Left colon (tissue), 2 donors: ENCODE measurements around the gene RHAG. TPM values are rescaled to one million over a fixed set of nuclear protein-coding genes. Genes with fewer than 3 reads are reported as not detected.
"Not testable (repeated sequence)": the region's sequence is repeated elsewhere in the genome, so short reads cannot be mapped to it uniquely, and the experiment has no call there.

ENCODE experiments used
- ATAC-seq: fragments of 200-7000 bp; cut with Tn5 transposase; one replicate; pipeline ENCODE4 v1.9.1; 2020; ENCODE audit warnings: mild to moderate bottlenecking, moderate library complexity
- DNase-seq, 2 donors: peaks; one replicate each; pipeline ENCODE4 v3.0.0-alpha.2; 2020
- intact Hi-C, 2 donors: fragments of 100-400 bp; cut with DNase I in 1 of 2; cut with micrococcal nuclease in 1 of 2; formaldehyde crosslinking; loops; one replicate each; pipeline versions ENCODE4 v1.11.2 to v1.14.0; 2022; cut with DNase I, micrococcal nuclease
- total RNA-seq, 2 donors: library from RNA; stranded (reverse); fragmentation: NEBNext Ultra II Directional; extraction: Animal tissue kit (Norgen Biotek cat#: 25700); gene quantifications; one replicate each; pipeline ENCODE4 v1.2.1, GENCODE V29; 2021
- donor health status: DM: no; HTN: no; CAD: no.
- donor health status: DM: yes; HTN: yes; CAD: no.

RHAG gene
- total RNA-seq, 2 donors from 2014 or later, result not detected

DNA sequence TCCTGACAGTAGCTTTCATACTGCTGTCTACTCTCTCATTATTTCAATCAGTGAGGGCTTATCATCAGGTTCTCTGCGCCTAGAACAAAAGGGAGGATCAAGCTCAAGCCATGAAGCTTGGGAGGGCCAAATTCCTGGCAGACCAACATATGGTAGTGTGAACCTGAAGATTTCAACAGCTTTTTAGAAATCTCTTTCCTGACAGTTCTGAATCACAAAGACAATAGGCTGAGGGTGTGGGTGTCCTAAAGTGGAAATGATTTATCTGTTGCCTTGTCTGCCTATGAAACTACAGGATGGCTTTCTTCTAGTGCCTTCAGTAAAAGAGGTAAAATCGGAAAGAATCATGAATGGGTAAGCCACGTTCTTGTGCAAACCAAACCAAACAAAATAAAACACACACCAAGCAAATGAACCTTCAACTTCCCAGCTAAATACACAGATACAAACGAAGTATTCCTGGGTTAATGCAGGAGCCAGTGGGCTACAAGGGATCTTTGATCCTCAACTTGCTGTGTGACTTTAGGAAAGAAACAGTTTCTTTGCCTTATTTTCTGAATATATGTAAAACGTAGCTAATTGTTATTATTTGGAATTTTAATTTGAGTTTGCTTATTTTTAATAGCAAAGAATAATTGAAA, 2.7 kb upstream of the RHAG start:
- ATAC-seq (no peak), DNase-seq (no peak)
- intact Hi-C loops, result no loop called here

DNA sequence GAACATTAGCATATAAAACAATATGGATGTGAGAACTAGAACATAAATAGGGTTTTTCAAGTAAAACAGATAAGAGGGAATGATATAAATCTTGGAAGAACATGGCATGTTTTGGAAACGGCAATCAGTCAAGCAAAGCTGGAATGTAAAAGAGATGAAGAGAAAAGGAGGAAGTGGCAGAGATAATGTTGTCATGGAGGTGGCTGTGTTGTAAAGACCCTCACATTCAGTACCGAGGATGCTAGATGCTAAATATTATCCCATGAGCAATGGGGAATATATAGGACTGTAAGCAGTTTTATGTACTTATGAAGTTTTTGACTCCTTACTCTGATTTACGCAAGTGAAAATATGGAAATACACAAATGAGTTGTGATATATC, 702 bp upstream of the RHAG start:
- ATAC-seq, result no peak
- no peak for DNase-seq
- intact Hi-C loops, result no loop called here

DNA sequence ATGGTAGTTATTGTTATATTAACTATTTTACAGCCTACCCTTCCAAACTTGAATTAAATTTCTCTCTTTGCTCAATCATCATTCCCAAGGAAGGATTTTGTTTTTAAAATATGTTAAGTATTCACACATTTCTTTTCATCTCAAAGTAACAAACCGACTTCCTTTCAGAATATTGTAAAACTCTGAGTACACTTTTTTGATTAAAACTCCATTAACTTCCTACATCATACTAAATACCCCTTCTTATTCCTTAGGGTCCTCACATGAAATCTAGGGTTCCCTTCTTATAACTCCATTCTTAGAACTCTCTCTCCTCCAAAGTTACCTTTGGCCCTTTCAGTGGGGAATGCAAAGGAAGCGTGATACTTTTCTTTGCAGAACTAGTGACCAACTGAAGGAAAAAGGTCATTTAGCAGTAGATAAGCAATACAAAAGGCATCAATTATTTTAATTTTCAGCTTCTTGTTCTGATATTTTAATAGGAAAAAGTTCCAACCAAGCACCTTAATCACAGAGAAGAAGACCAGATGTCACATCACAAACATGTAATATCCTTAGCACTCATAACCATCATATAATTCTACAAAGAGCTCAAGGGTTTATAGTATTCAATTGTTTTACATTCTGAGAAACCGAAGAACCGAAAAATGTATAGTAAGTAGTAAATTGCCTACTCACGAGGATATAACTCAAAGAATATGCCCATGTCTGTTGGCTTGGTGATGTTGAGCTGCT, 494 bp downstream of the RHAG start:
- no peak for ATAC-seq
- no peak for DNase-seq
- intact Hi-C loops, result no loop called here

DNA sequence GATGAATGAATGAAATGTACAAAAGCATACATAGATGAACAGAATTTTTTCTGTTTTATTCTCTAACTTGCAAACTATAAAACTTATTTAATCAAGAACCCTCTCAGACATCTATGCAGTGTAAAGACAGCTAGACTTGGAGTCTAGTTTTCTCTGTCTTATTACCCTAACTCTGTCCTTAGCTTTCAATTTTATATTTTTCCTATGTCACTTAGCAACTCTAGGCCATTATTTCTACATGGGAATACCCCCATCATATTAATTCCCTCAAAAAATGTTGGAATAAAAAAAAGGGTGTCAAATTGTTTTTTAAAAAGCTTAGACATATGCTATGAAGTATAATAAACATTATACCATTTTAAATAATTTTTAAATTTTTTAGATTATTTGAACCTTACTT, 1.2 kb downstream of the RHAG start:
- no peak for ATAC-seq
- intact Hi-C loops, result no loop called here
- DNase-seq, result no peak

DNA sequence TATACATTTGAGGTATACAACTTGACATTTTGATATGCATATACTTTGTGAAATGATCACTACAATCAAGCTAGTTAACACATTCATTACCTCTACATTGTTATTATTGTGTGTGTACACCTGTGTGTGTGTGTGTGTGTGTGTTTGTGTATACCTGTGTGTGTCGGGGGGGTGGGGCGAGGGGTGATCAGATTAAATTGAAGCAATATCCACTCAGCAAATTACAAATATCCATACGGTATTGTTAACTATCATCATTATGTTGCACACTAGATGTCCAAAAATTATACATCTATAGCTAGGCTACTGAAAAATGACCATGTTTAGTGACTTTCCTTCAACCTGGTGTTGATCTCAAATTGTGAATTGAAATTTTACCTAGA, 1.8 kb downstream of the RHAG start:
- DNase-seq, result no peak
- no peak for ATAC-seq
- intact Hi-C loops, result no loop called here

DNA sequence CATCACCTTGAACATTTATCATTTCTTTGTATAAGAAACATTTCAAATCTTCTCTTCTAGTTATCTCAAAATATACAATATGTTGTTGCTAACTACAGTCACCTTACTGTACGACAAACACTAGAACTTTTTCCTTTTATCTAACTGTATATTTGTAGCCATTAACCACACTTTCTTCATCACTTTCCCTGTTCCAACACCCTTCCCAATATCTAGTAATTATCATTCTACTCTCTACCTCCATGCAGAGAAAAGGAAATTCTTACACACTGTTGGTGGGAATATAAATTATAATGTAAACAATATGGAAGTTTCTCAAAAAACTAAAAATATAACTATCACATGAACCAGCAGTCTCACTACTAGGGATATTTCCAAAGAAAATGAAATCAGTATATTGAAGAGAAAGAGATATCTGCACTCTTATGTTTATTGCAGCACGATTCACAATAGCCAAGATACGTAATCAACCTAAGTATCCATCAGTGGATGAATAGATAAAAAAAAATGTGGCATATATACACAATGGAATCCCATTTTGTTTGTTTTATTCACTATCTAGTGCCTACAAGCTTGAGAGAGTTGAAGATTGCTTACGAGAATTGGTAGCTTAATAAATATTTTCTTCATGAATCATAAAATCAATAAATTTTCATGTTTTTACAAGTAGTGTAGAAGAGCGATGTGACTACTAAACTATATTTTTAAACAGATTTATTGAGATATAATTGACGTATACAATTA, 2.4 kb downstream of the RHAG start:
- ATAC-seq, result no peak
- DNase-seq, result no peak
- intact Hi-C loops, result no loop called here

DNA sequence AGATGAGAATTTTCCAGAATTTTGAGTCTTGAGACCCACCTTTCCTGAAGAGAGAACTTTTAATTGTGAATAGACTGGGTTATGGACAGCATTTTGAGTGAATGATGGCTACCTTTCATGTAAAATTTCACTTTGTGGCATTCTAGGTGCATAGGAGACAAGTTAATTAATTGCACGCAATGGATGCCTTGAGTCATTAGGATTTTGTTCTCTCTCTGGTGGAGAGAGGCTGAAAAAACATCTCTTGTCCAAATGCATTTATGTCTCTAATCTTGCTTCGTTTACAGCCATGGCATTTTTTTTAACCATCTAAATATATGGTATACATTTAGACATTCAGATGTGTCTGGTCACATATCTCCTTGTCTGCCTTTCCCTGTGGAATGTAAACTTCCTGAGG, 3.1 kb downstream of the RHAG start:
- intact Hi-C loops, result no loop called here

DNA sequence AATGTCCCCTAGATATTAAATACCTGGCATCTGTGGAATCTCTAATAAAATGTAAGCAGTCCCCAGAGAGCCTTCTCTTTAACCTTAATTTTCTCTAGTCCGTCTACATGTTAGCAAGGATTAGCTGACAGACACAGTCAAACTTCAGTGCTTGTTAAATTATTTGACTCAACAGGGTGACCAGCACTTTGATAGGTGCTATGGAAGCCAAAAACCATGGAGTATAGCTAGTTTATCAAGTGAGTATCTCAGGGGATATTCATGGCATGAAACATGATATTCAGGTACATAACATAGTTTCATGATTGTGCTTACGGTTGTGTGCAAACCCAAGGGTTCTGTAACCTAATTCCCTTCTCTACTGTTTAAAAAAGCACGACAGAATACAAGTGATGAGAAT, 3.9 kb downstream of the RHAG start:
- intact Hi-C loops, result no loop called here
- ATAC-seq (no peak), DNase-seq (no peak)

More for the DNA sequence above, 3.1 kb downstream of the RHAG start:
- DNase-seq (no peak), ATAC-seq (no peak)

DNA sequence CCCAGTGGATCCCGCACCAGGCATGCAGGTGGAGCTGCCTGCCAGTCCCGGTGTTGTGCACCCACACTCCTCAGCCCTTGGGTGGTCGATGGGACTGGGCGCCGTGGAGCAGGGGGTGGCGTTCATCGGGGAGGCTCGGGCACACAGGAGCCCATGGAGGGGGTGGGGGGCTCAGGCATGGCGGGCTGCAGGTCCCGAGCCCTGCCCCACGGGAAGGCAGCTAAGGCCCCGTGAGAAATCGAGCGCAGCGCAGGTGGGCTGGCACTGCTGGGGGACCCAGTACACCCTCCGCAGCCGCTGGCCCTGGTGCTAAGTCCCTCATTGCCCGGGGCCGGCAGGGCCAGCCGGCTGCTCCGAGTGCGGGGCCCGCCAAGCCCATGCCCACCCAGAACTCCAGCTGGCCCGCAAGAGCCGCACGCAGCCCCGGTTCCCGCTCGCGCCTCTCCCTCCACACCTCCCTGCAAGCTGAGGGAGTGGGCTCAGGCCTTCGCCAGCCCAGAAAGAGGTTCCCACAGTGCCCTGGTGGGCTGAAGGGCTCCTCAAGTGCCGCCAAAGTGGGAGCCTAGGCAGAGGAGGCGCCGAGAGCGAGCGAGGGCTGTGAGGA, 7.1 kb downstream of the RHAG start:
- intact Hi-C loops, DNase-seq, ATAC-seq: not testable (repeated sequence)

DNA sequence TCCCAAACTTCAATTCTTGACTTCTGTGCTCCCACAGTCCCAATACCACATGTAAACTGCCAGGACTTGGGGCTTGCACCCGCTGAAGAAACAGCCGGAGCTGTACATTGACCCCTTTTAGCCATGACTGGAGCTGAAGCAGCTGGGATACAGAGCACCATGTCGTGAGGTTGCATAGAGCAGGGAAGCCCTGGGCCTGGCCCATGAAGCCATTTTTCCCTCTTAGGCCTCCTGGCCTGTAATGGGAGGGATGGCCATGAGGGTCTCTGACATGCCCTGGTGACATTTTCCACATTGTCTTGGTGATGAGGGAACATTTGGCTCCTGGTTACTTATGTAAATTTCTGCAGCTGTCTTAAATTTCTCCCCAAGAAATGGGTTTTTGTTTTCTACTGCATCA, 9.8 kb downstream of the RHAG start:
- intact Hi-C loops, result no loop called here
- ATAC-seq (no peak), DNase-seq (no peak)

DNA sequence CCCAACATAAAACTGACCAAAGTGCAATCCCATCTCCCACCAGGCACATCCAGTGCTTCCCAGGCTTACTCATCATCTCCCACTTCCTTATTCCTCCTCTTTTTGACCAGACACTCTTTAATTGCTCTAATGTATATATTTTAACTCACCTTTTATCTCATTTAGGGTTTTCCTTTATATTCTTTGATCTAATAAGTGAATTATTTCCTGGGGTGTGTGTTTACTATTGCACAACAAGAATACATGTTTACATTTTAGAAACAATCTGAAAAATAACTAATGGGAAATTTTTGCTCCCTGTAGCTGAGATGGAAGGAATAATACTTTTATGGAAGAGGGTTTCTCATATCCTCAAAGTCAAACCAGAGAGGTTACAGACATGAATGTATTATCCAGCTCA, 18.4 kb downstream of the RHAG start:
- no peak for ATAC-seq
- no peak for DNase-seq
- intact Hi-C loops, result no loop called here

DNA sequence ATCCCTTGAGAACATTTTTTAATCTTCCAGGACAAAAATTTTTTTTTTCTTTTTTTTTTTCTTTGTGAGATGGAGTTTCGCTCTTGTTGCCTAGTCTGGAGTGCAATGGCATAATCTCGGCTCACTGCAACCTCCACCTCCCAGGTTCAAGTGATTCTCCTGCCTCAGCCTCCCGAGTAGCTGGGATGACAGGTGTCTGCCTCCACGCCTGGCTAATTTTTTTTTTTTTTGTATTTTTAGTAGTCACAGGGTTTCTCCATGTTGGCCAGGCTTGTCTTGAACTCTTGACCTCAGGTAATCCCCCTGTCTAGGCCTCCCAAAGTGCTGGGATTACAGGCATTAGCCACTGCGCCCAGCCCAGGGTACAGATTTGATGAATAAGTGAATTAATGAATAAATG, 22.5 kb downstream of the RHAG start:
- ATAC-seq, intact Hi-C loops: not testable (repeated sequence)

DNA sequence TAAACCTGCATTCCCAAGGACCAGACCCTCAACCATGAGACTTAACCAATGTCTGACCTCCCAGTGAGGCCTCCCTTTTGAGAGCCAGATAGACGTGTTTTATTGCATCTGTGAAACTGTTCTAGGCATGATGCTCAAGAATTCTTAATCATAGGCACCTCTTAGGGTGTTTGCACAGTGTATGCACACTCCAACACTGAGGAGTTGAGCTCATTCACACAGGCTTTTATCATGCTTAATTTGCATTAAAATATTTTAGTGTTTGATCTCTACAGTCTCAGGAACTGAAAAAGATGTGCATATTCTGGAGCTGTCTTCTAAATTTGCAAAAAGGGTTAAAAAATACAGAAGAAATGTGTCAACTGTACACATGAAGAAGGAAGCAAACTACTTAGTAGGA, 27.4 kb downstream of the RHAG start:
- ATAC-seq (no peak), DNase-seq (no peak)
- intact Hi-C loops, result loop anchor here in 1 of 2 donors (5.0 kb wide), 1 partner anchor 77 kb away; no protein-coding TSS in a partner anchor

More for the DNA sequence above, 22.5 kb downstream of the RHAG start:
- DNase-seq, result not testable (repeated sequence)

DNA sequence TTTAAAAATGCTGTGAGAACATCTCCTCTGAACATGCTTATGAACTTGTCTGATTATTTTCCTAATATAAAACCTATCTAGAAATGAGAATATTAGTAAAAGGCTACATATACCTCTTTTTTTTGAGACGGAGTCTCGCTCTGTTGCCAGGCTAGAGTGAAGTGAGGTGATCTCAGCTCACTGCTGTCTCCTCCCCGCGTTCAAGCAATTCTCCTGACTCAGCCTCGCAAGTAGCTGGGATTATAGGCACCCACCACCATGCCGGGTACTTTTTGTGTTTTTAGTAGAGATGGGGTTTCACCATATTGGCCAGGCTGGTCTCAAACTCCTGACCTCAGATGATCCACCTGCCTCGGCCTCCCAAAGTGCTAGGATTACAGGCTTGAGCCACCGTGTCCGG, 28.4 kb downstream of the RHAG start:
- intact Hi-C loops, result loop anchor here in 1 of 2 donors (5.0 kb wide), 1 partner anchor 76 kb away; no protein-coding TSS in a partner anchor
- ATAC-seq, DNase-seq: not testable (repeated sequence)

DNA sequence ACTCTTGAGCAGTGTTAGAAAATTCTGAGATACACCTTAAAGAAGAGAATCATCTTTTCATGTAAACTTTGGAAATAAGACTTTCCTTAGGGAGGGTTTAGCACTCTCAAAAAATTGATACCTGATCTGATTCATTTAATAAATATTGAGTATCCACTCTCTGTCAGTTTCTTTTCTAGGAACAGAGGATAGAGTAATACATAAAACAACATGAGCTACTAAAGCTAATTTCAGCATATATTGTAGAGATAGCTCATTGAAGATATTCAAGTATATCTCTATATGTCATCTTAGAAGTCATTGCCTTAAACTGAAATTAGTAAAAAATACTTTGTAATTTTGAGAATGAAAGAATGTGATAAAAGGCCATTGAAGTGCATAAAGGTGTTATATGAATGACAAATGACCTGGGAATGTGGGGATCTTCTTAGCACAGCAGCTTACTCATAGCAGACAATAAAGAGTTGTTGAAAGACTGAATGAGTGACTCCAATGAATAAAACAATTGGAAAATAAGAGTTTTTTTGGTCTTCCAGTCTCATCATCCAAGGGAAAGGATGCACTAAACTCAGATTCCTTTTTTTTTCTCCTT, 29.2 kb downstream of the RHAG start:
- intact Hi-C loops, result loop anchor here in 1 of 2 donors (5.0 kb wide), 1 partner anchor 75 kb away; no protein-coding TSS in a partner anchor
- DNase-seq (no peak), ATAC-seq (no peak)

DNA sequence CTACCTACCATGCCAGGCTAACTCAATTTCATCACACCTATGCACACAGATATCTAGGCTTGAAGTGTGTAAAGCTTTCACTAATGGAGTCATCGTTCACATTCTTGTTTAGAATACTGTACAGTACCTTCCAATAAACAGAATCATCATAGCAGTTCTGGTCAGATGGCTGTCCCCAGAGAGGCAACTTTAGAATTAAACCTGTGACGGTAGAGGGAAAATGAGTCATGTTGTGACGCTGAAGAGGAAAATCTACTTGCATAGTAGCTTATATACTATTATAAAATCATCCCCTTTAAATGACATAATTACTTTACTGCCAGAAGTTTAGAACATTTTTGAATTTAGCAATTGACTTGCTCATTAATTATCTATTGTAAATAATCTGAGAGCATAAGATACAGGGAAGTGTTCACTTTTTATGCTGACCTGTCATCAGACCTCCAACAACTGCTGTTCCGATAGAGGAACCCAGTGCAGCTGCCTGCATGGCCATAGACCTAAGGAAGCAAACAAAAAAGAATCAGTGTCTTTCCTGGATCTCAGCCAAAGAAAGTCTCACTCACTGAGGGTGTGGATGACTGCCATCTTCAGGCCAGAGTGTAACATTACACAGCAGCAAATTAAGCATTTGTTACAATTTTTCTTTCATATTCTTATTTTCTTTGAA, 29.8 kb downstream of the RHAG start:
- intact Hi-C loops, result loop anchor here in 1 of 2 donors (5.0 kb wide), 1 partner anchor 75 kb away; no protein-coding TSS in a partner anchor
- DNase-seq (peak in 1 of 2 donors; percentile 7), ATAC-seq (peak; percentile 90)

DNA sequence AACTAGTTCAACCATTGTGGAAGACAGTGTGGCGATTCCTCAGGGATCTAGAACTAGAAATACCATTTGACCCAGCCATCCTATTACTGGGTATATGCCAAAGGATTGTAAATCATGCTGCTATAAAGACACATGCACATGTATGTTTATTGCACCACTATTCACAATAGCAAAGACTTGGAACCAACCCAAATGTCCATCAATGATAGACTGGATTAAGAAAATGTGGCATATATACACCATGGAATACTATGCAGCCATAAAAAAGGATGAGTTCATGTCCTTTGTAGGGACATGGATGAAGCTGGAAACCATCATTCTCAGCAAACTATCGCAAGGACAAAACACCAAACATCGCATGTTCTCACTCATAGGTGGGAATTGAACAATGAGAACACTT, 32.6 kb downstream of the RHAG start:
- ATAC-seq, DNase-seq, intact Hi-C loops: not testable (repeated sequence)

DNA sequence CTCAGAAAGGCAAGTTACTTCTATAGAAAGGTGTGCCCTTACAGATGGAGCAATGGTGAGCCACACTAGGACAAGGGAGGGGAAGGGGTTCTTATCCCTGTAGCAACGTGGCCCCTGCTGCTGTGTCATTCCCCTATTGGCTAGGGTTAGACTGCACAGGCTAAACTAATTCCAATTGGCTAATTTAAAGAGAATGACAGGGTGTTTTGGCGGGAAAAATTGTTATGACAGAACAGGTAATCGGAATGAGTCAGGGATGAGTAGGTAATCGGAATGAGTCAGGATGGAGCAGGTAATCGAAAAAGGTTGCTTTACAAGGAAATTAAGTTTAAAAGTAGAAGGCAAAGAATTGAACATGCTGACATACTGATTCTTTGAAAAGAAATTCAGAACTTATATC, 49.4 kb downstream of the RHAG start:
- ATAC-seq, intact Hi-C loops, DNase-seq: not testable (repeated sequence)
